ENCODE measurements around the gene TCAP. TPM values are rescaled to one million over a fixed set of nuclear protein-coding genes. Genes with fewer than 3 reads are reported as not detected.

Gene TCAP
- polyA plus RNA-seq, 3 donors = 1.3 TPM; not detected in 2

- Histone ChIP-seq H3K79me2 (ENCODE audit: insufficient read depth, low read length) (peaks cover 29% of the 10 kb centered on the region), H3K27ac (ENCODE audit: low read depth in 1 of 2, low read length in 2 of 2) (peak overlapping the region in 1 of 2 donors; percentile 14), H3K4me1 (ENCODE audit: control insufficient read depth in 1 of 2, insufficient read depth in 2 of 2, low read length in 2 of 2) (peaks cover 0 to 2% of the 10 kb centered on the region in 2 donors), H3K36me3 (replicated peaks in 1 of 2; ENCODE audit: control insufficient read depth in 1 of 2, insufficient read depth in 2 of 2, low read length in 2 of 2) (peaks cover 23 to 45% of the 10 kb centered on the region in 2 donors), H3K27me3 (ENCODE audit: control insufficient read depth in 2 of 2, insufficient read depth in 2 of 2, low read length in 2 of 2) (no peaks in the 10 kb centered on the region), H3K4me3 (replicated peaks in 1 of 3; ENCODE audit: low read depth in 2 of 3, low read length in 3 of 3) (no peak overlapping the region), H3K4me2 (replicated peaks; ENCODE audit: extremely low read depth, low read length, poor library complexity, severe bottlenecking) (no peak overlapping the region), H3K9me3 (replicated peaks in 1 of 2; ENCODE audit: control insufficient read depth in 1 of 2, insufficient read depth in 1 of 2, low read length in 2 of 2) (no peaks in the 10 kb centered on the region), H4K20me1 (ENCODE audit: insufficient read depth, low read length) (peaks cover 93% of the 10 kb centered on the region), H3K9ac (ENCODE audit: insufficient read depth, low read length, poor library complexity, severe bottlenecking) (no peak overlapping the region), H2AFZ (ENCODE audit: insufficient read depth, low read depth, low read length, poor library complexity, severe bottlenecking) (no peak overlapping the region)
- WGBS (ENCODE audit: insufficient coverage) = 81% methylated on average over 6 of the region's 7 CpGs
- intact Hi-C loops (cut with micrococcal nuclease) = no loop called here
- Mint-ChIP-seq H3K36me3 (peaks cover 44 to 57% of the 10 kb centered on the region in 2 donors), H3K4me1 (peaks cover 23% of the 10 kb centered on the region), H3K27me3 (ENCODE audit: low read depth in 3 of 3) (peaks cover 0 to 3% (median 1%) of the 10 kb centered on the region in 3 donors), H3K27ac (peak overlapping the region in 4 of 7 donors; percentile 3 to 69 (median 26)), H3K4me3 (no peak overlapping the region), H3K9me3 (no peaks in the 10 kb centered on the region)
- DNase-seq = no peak
- no peak for TF ChIP-seq CTCF (IDR thresholded peaks at IDR 0.05)
These were observed 12.4 kb upstream of the TCAP start for GRCh38 chr17:39652587-39653315.

- Histone ChIP-seq H3K27ac (ENCODE audit: low read depth in 1 of 2, low read length in 2 of 2) (no peak overlapping the region), H3K4me1 (ENCODE audit: control insufficient read depth in 1 of 2, insufficient read depth in 2 of 2, low read length in 2 of 2) (peaks cover 0 to 2% of the 10 kb centered on the region in 2 donors), H3K9ac (ENCODE audit: insufficient read depth, low read length, poor library complexity, severe bottlenecking) (no peak overlapping the region), H3K79me2 (ENCODE audit: insufficient read depth, low read length) (peaks cover 27% of the 10 kb centered on the region), H3K27me3 (ENCODE audit: control insufficient read depth in 2 of 2, insufficient read depth in 2 of 2, low read length in 2 of 2) (no peaks in the 10 kb centered on the region), H3K36me3 (replicated peaks in 1 of 2; ENCODE audit: control insufficient read depth in 1 of 2, insufficient read depth in 2 of 2, low read length in 2 of 2) (peaks cover 28 to 50% of the 10 kb centered on the region in 2 donors), H4K20me1 (ENCODE audit: insufficient read depth, low read length) (peaks cover 93% of the 10 kb centered on the region), H3K9me3 (replicated peaks in 1 of 2; ENCODE audit: control insufficient read depth in 1 of 2, insufficient read depth in 1 of 2, low read length in 2 of 2) (no peaks in the 10 kb centered on the region), H3K4me3 (replicated peaks in 1 of 3; ENCODE audit: low read depth in 2 of 3, low read length in 3 of 3) (no peak overlapping the region), H3K4me2 (replicated peaks; ENCODE audit: extremely low read depth, low read length, poor library complexity, severe bottlenecking) (no peak overlapping the region), H2AFZ (ENCODE audit: insufficient read depth, low read depth, low read length, poor library complexity, severe bottlenecking) (no peak overlapping the region)
- no peak overlapping the region for H3K27ac Mint-ChIP-seq
- H3K9me3 Mint-ChIP-seq = no peaks in the 10 kb centered on the region
- DNase-seq = no peak
- H3K4me1 Mint-ChIP-seq = peaks cover 23% of the 10 kb centered on the region
- WGBS (ENCODE audit: insufficient coverage) = 94% methylated on average over 12 of the region's 12 CpGs
- H3K36me3 Mint-ChIP-seq = peaks cover 46 to 63% of the 10 kb centered on the region in 2 donors
- intact Hi-C loops (cut with micrococcal nuclease) = no loop called here
- H3K4me3 Mint-ChIP-seq = no peak overlapping the region
- peaks cover 0 to 3% (median 1%) of the 10 kb centered on the region in 3 donors for H3K27me3 Mint-ChIP-seq (ENCODE audit: low read depth in 3 of 3)
- no peak for TF ChIP-seq CTCF (IDR thresholded peaks at IDR 0.05)
These were observed 11.9 kb upstream of the TCAP start for GRCh38 chr17:39653316-39653661.
